ENCODE measurements around the gene LTF. TPM values are rescaled to one million over a fixed set of nuclear protein-coding genes. Genes with fewer than 3 reads are reported as not detected.

LTF gene
- total RNA-seq, 1 donor from 2014 or later: not detected

- TF ChIP-seq, protein P1, sequence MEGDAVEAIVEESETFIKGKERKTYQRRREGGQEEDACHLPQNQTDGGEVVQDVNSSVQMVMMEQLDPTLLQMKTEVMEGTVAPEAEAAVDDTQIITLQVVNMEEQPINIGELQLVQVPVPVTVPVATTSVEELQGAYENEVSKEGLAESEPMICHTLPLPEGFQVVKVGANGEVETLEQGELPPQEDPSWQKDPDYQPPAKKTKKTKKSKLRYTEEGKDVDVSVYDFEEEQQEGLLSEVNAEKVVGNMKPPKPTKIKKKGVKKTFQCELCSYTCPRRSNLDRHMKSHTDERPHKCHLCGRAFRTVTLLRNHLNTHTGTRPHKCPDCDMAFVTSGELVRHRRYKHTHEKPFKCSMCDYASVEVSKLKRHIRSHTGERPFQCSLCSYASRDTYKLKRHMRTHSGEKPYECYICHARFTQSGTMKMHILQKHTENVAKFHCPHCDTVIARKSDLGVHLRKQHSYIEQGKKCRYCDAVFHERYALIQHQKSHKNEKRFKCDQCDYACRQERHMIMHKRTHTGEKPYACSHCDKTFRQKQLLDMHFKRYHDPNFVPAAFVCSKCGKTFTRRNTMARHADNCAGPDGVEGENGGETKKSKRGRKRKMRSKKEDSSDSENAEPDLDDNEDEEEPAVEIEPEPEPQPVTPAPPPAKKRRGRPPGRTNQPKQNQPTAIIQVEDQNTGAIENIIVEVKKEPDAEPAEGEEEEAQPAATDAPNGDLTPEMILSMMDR (conservative IDR thresholded peaks at IDR 0.05): no peak
- peaks cover 2% of the 10 kb centered on the region for H3K9me3 Mint-ChIP-seq
- H3K27me3 Mint-ChIP-seq (ENCODE audit: low read depth): peaks cover 8% of the 10 kb centered on the region
- no peak for DNase-seq (ENCODE audit: low read depth, low spot score)
- H3K36me3 Mint-ChIP-seq (ENCODE audit: low read depth): no peaks in the 10 kb centered on the region
- H3K4me1 Mint-ChIP-seq: peaks cover 37% of the 10 kb centered on the region
- no peak overlapping the region for H3K27ac Mint-ChIP-seq (ENCODE audit: unreplicated experiment)
- H3K4me3 Mint-ChIP-seq: no peak overlapping the region
Observed at GRCh38 chr3:46482632-46483350, 18.1 kb upstream of the LTF start.

GRCh38 chr3:46481636-46482035 lies 16.9 kb upstream of the LTF start:
- peaks cover 2% of the 10 kb centered on the region for H3K9me3 Mint-ChIP-seq
- no peak overlapping the region for H3K27ac Mint-ChIP-seq (ENCODE audit: unreplicated experiment)
- DNase-seq (ENCODE audit: low read depth, low spot score): no peak
- TF ChIP-seq, protein P1 (conservative IDR thresholded peaks at IDR 0.05): no peak
- H3K27me3 Mint-ChIP-seq (ENCODE audit: low read depth): peaks cover 6% of the 10 kb centered on the region
- H3K4me3 Mint-ChIP-seq: no peak overlapping the region
- H3K36me3 Mint-ChIP-seq (ENCODE audit: low read depth): no peaks in the 10 kb centered on the region
- peaks cover 38% of the 10 kb centered on the region for H3K4me1 Mint-ChIP-seq

- peaks cover 6% of the 10 kb centered on the region for H3K27me3 Mint-ChIP-seq (ENCODE audit: low read depth)
- no peaks in the 10 kb centered on the region for H3K36me3 Mint-ChIP-seq (ENCODE audit: low read depth)
- H3K4me1 Mint-ChIP-seq: peaks cover 34% of the 10 kb centered on the region
- H3K4me3 Mint-ChIP-seq: no peak overlapping the region
- H3K27ac Mint-ChIP-seq (ENCODE audit: unreplicated experiment): peak overlapping the region; percentile 59
- DNase-seq (ENCODE audit: low read depth, low spot score): no peak
- TF ChIP-seq, protein P1 (conservative IDR thresholded peaks at IDR 0.05): no peak
- peaks cover 3% of the 10 kb centered on the region for H3K9me3 Mint-ChIP-seq
Observed at GRCh38 chr3:46480491-46481195, 15.9 kb upstream of the LTF start.

DNA sequence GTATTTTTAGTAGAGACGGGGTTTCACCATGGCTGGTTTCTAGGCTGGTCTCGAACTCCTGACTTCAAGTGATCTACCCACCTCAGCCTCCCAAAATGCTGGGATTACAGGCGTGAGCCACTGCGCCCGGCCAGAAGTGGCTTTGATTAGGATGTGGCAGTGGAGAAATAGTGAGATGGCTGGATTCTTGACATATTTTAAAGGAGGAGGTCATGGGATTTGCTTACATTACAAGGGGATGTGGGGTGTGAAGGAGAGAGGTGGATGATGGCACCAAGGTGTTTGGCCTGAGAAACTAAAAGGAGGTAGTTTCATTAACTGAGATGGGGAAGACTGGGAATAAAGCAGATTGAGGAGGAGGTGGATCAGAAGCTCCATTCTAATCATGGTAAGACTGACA lies 15.0 kb upstream of the LTF start:
- Mint-ChIP-seq H3K4me1 (peaks cover 32% of the 10 kb centered on the region), H3K27me3 (ENCODE audit: low read depth) (peaks cover 11% of the 10 kb centered on the region)

GRCh38 chr3:46479021-46479420 lies 14.3 kb upstream of the LTF start:
- Mint-ChIP-seq H3K27me3 (ENCODE audit: low read depth) (peaks cover 11% of the 10 kb centered on the region), H3K9me3 (peaks cover 16% of the 10 kb centered on the region), H3K36me3 (ENCODE audit: low read depth) (peaks cover 5% of the 10 kb centered on the region), H3K27ac (ENCODE audit: unreplicated experiment) (no peak overlapping the region), H3K4me3 (no peak overlapping the region), H3K4me1 (peaks cover 32% of the 10 kb centered on the region)
- TF ChIP-seq, protein P1 (conservative IDR thresholded peaks at IDR 0.05): no peak
- no peak for DNase-seq (ENCODE audit: low read depth, low spot score)

More for the DNA sequence above, 15.0 kb upstream of the LTF start:
- peaks cover 5% of the 10 kb centered on the region for H3K36me3 Mint-ChIP-seq (ENCODE audit: low read depth)
- H3K9me3 Mint-ChIP-seq: peaks cover 12% of the 10 kb centered on the region
- TF ChIP-seq, protein P1 (conservative IDR thresholded peaks at IDR 0.05): no peak
- no peak overlapping the region for H3K27ac Mint-ChIP-seq (ENCODE audit: unreplicated experiment)
- no peak overlapping the region for H3K4me3 Mint-ChIP-seq
- DNase-seq (ENCODE audit: low read depth, low spot score): no peak

Measured in neural crest cell (in vitro differentiated cells).